Ovary (tissue), 3 donors: Measurements from ENCODE around the gene FOXK2.

Source experiments
- CTCF ChIP-seq, 3 donors: fragments of 450-650 bp in 2 of 3; fragments of 200-600 bp in 1 of 3; IDR thresholded peaks; one replicate each; pipeline versions ENCODE4 v1.5.1 to v1.8.0; 2016 to 2022; ENCODE audit warnings: antibody characterized with exemption in 3 of 3, mild to moderate bottlenecking in 1 of 3
- EP300 ChIP-seq: sonication (generic); formaldehyde crosslinking; IDR thresholded peaks from one replicate; pipeline ENCODE4 v1.6.1; 2017; ENCODE audit warnings: antibody characterized with exemption
- POLR2A ChIP-seq: fragments of 450-650 bp; IDR thresholded peaks from one replicate; pipeline ENCODE4 v1.6.1; 2017; ENCODE audit warnings: antibody characterized with exemption, mild to moderate bottlenecking, moderate library complexity
- donor health status: DM: no; HTN: no; CAD: no.

- no peak for TF ChIP-seq POLR2A
- no peak for TF ChIP-seq CTCF (IDR thresholded peaks at IDR 0.05)
- no peak for TF ChIP-seq EP300
Observed at GRCh38 chr17:82640036-82640435, 120.5 kb downstream of the FOXK2 start.
